Measurements from ENCODE around the gene GUK1. TPM values are rescaled to one million over a fixed set of nuclear protein-coding genes. Genes with fewer than 3 reads are reported as not detected.

The GUK1 gene
- total and polyA plus RNA-seq, 4 donors: 158 to 476 (median 307) TPM

- H3K27ac ChIP-seq (ENCODE audit: low read depth in 1 of 2, low read length in 1 of 2): peak within 1 kb of the TSS; percentile 71 to 94
- H3K27me3 ChIP-seq (ENCODE audit: control insufficient read depth in 3 of 3, insufficient read depth in 3 of 3, low read length in 2 of 3): no peaks in the 10 kb centered on the region
- no peak for TF ChIP-seq CTCF (IDR thresholded peaks at IDR 0.05; ENCODE audit: control extremely low read depth, extremely low read depth)
- no peaks in the 10 kb centered on the region for H3K9me3 ChIP-seq (ENCODE audit: control insufficient read depth in 4 of 4, insufficient read depth in 3 of 4, low read length in 3 of 4)
- ATAC-seq (ENCODE audit: insufficient read depth, low FRiP score) (peak; percentile 79), DNase-seq (peak; percentile 96 to 97 (median 96))
- H3K9ac ChIP-seq (ENCODE audit: insufficient read depth in 1 of 2, low read length in 2 of 2): peak within 1 kb of the TSS; percentile 17 to 25
- H3K36me3 ChIP-seq (ENCODE audit: control insufficient read depth in 4 of 4, insufficient read depth in 4 of 4, low read length in 4 of 4): peaks cover 9 to 38% (median 20%) of the 10 kb centered on the region in 4 donors
- H3K4me3 ChIP-seq: peak within 1 kb of the TSS; percentile 83
- WGBS, 2 donors: 0% methylated on average over 94 to 104 of the region's 104 CpGs
- H3K4me1 ChIP-seq (ENCODE audit: control insufficient read depth in 5 of 5, insufficient read depth in 5 of 5, low read length in 5 of 5): peaks cover under 1 to 6% (median 3%) of the 10 kb centered on the region in 5 donors
Measured at GRCh38 chr1:228102791-228103620, 37.1 kb upstream of the GUK1 start, which contains the start of gene C1orf35. TSS of gene C1orf35 (minus strand) at chr1:228103325. CDS start at chr1:228103227, 98 bp downstream.

DNA sequence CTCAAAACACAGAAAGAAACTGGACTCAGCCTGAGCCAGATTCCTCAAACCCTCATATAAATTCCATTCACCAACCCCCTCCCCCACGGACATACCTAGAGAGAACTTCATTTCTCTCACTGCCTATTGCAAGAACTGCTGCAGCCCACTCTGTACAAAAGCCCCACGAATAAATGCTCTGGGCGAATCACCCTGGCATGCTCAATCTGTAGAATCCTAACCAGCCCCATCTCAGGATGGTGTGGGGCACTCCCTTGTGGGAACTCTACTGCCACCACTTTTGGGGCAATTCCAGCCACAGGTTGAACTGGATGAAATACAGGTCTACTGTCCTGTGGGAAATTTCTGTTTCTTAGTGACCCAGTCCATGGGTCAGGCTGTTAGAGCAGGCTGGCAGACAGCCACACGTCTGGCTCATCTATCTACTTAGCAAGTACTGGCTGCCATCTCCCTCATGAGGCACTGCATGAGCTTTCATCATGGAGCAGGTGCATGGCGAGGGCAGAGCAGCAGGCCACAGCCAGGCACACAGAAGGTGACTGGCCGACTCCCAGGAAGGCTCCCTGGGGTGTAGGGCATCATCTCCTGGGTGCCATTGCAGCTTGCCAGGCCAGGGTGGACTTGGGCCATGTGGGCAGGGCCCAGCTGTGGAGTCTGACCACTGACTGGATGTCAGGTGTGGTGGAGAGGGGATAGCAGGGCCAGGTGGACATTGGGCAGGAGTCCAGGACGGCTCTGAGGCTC lies 35.4 kb upstream of the GUK1 start:
- DNase-seq (no peak), ATAC-seq (ENCODE audit: insufficient read depth, low FRiP score) (no peak)
- Histone ChIP-seq H3K9me3 (ENCODE audit: control insufficient read depth in 4 of 4, insufficient read depth in 3 of 4, low read length in 3 of 4) (no peaks in the 10 kb centered on the region), H3K27ac (ENCODE audit: low read depth in 1 of 2, low read length in 1 of 2) (no peak overlapping the region), H3K9ac (ENCODE audit: insufficient read depth in 1 of 2, low read length in 2 of 2) (no peak overlapping the region), H3K4me3 (no peak overlapping the region), H3K36me3 (ENCODE audit: control insufficient read depth in 4 of 4, insufficient read depth in 4 of 4, low read length in 4 of 4) (peaks cover under 1 to 24% (median 6%) of the 10 kb centered on the region in 4 donors), H3K27me3 (ENCODE audit: control insufficient read depth in 3 of 3, insufficient read depth in 3 of 3, low read length in 2 of 3) (no peaks in the 10 kb centered on the region), H3K4me1 (ENCODE audit: control insufficient read depth in 5 of 5, insufficient read depth in 5 of 5, low read length in 5 of 5) (peaks cover 2 to 11% (median 6%) of the 10 kb centered on the region in 5 donors)
- no peak for TF ChIP-seq CTCF (IDR thresholded peaks at IDR 0.05; ENCODE audit: control extremely low read depth, extremely low read depth)
- WGBS, 2 donors: 77 to 79% methylated on average over 7 of the region's 7 CpGs

DNA sequence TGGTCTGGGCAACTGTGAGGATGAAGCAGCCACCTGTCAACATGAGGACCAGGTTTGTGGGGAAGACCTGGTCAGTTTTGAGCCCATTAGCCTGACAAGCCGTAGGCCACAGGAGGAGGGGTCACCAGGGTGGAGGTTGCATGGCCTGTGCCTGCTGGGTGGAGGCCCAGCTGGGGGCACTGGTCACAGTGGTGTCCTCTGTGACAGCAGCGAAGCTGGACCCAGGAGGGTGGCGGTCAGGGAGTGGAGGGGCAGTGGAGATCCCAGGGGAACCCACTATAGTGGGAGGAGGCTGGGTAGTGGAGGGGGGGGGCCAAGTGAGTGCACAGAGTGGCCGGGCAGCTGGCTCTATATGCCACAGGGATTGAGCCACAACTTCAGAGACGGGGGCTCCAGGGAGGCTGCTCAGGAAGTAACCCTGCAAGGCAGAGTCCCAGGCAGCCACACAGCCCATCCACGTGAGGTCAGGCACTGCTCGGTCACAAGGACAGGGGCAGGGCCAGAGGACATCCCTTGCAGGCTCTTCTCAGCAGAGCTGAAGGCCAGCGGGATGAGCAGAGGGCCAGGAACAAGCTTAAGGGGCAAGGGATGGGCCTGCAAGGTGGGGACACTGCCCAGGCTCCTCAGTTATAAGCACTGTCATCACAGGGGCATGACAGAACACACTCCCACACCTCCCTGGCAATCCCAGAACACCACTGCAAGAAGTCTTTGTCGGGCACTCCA lies 34.6 kb upstream of the GUK1 start:
- no peaks in the 10 kb centered on the region for H3K9me3 ChIP-seq (ENCODE audit: control insufficient read depth in 4 of 4, insufficient read depth in 3 of 4, low read length in 3 of 4)
- peaks cover 2 to 18% (median 6%) of the 10 kb centered on the region in 5 donors for H3K4me1 ChIP-seq (ENCODE audit: control insufficient read depth in 5 of 5, insufficient read depth in 5 of 5, low read length in 5 of 5)
- H3K36me3 ChIP-seq (ENCODE audit: control insufficient read depth in 4 of 4, insufficient read depth in 4 of 4, low read length in 4 of 4): peaks cover 0 to 19% (median 5%) of the 10 kb centered on the region in 4 donors
- no peaks in the 10 kb centered on the region for H3K27me3 ChIP-seq (ENCODE audit: control insufficient read depth in 3 of 3, insufficient read depth in 3 of 3, low read length in 2 of 3)
- no peak overlapping the region for H3K27ac ChIP-seq (ENCODE audit: low read depth in 1 of 2, low read length in 1 of 2)
- 84 to 90% methylated on average over 9 of the region's 9 CpGs for WGBS, 2 donors
- no peak for DNase-seq
- no peak overlapping the region for H3K4me3 ChIP-seq
- ATAC-seq (ENCODE audit: insufficient read depth, low FRiP score): no peak
- TF ChIP-seq CTCF (IDR thresholded peaks at IDR 0.05; ENCODE audit: control extremely low read depth, extremely low read depth): no peak
- H3K9ac ChIP-seq (ENCODE audit: insufficient read depth in 1 of 2, low read length in 2 of 2): no peak overlapping the region
